Measurements from ENCODE around the gene LYPLAL1.

Gene LYPLAL1

GRCh38 chr1:219160967-219161366 is 12.7 kb upstream of the LYPLAL1 start:
- no peak for DNase-seq (ENCODE audit: low read depth)
- TF ChIP-seq CTCF (IDR thresholded peaks at IDR 0.05; ENCODE audit: control insufficient read depth, extremely low read depth, insufficient read depth): no peak
- no peak overlapping the region for H3K4me3 ChIP-seq (ENCODE audit: low read depth, low read length)

- peak; percentile 63 for DNase-seq (ENCODE audit: low read depth)
- no peak overlapping the region for H3K4me3 ChIP-seq (ENCODE audit: low read depth, low read length)
- no peak for TF ChIP-seq CTCF (IDR thresholded peaks at IDR 0.05; ENCODE audit: control insufficient read depth, extremely low read depth, insufficient read depth)
These were observed 12.3 kb upstream of the LYPLAL1 start for GRCh38 chr1:219161371-219161770.

- no peak overlapping the region for H3K4me3 ChIP-seq (ENCODE audit: low read depth, low read length)
- DNase-seq (ENCODE audit: low read depth): no peak
- no peak for TF ChIP-seq CTCF (IDR thresholded peaks at IDR 0.05; ENCODE audit: control insufficient read depth, extremely low read depth, insufficient read depth)
These were observed 10.2 kb upstream of the LYPLAL1 start for GRCh38 chr1:219163401-219163954.

- no peak overlapping the region for H3K4me3 ChIP-seq (ENCODE audit: low read depth, low read length)
- TF ChIP-seq CTCF (IDR thresholded peaks at IDR 0.05; ENCODE audit: control insufficient read depth, extremely low read depth, insufficient read depth): no peak
- no peak for DNase-seq (ENCODE audit: low read depth)
These were observed 2.3 kb upstream of the LYPLAL1 start for GRCh38 chr1:219171192-219171935.

GRCh38 chr1:219172821-219173220 is 857 bp upstream of the LYPLAL1 start:
- no peak overlapping the region for H3K4me3 ChIP-seq (ENCODE audit: low read depth, low read length)
- no peak for DNase-seq (ENCODE audit: low read depth)

GRCh38 chr1:219173434-219173757 is 282 bp upstream of the LYPLAL1 start:
- no peak for TF ChIP-seq CTCF (IDR thresholded peaks at IDR 0.05; ENCODE audit: control insufficient read depth, extremely low read depth, insufficient read depth)
- no peak for DNase-seq (ENCODE audit: low read depth)

More at GRCh38 chr1:219172821-219173220, 857 bp upstream of the LYPLAL1 start:
- TF ChIP-seq CTCF (IDR thresholded peaks at IDR 0.05; ENCODE audit: control insufficient read depth, extremely low read depth, insufficient read depth): no peak

More at GRCh38 chr1:219173434-219173757, 282 bp upstream of the LYPLAL1 start:
- peak overlapping the region; percentile 93 for H3K4me3 ChIP-seq (ENCODE audit: low read depth, low read length)

All from LNCaP clone FGC (cell line).